Measurements from ENCODE around the gene FAM161B. TPM values are rescaled to one million over a fixed set of nuclear protein-coding genes. Genes with fewer than 3 reads are reported as not detected.
A peak's percentile ranks its signal among the peaks of the same experiment; 100 is the strongest.

The FAM161B gene
- total and polyA plus RNA-seq, 2 of the 13 experiments (the other 11 are each of a cell fraction or from before 2014, with no cell fraction given), result 1.6 to 2.0 TPM

DNA sequence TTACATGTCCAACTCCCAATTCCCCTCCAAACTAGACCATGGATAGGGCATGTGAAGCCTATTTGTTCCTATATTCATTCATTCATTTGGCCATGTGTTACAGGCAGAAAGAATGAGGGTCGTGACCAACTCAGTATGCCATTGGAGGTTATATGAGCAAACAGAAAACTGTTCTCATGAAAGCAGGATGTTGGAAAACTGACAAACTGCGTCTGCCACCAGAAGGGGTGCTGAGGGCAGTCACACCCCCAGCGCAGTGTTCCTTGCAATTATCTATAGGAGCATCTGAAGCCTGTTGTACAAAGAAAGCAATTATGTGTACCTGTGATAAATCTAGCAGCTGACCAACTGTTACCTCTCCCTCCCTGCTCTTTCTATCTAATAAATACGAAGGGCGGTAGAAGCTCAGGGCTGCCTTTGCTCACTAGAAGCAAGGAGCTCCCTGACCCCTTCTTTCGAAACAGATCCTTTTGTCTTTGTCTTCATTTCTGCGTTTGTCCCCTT is 48.1 kb upstream of the FAM161B start (continued):
- TF ChIP-seq, protein P1, sequence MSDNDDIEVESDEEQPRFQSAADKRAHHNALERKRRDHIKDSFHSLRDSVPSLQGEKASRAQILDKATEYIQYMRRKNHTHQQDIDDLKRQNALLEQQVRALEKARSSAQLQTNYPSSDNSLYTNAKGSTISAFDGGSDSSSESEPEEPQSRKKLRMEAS (IDR thresholded peaks at IDR 0.05), result peak; percentile 53; the same call in 1 of the 2 replicates

DNA sequence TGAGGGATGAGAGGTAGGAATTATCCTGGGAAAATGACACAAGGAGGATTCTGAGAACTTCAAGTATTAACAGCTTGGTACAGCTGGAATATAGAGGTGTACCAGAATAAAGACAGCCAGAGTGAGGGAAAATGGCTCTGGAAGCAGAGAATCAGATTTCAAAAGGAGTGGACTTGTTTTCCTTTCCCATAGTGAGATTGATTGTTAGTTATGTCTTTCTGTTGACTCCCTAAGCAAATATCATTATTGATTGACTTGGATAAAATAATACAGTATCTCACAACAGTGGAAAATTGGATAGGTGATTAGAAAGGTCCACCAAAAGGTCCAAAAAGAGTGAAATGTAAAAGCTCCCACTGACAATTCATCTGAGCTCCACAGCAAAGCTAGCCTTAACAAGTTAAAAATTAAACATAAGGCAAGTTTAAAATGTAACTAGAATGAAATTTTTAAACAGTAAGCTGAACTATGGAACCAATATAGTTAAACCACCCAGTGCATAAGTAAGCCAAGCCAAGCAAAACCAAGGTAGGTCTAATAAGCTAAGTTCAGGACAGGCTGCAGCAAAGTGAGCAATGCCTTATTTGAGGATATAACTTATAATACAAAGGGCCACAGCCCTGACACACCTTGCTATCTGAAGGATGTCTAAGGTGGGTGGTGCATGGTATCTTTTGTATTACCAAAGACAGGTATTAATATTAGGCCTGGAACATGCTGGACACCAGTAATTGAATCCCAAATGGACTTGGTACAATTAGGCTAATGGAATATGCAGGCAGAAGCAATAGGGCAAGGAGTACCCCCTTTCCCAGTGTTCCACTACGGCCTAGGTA is 47.4 kb upstream of the FAM161B start:
- ATAC-seq, result peak; percentile 87
- CTCF ChIA-PET (ENCODE audit: low intra/inter-chr PET ratio, low total read pairs), result no interaction called here
- TF ChIP-seq CHD4 (IDR thresholded peaks at IDR 0.05; ENCODE audit: borderline replicate concordance, low read length) (peak; percentile 9; the same call in 1 of the 2 replicates), RARG (CRISPR knock-in tag; IDR thresholded peaks at IDR 0.05; ENCODE audit: low read depth) (no peak), PITX1 (CRISPR knock-in tag; IDR thresholded peaks at IDR 0.05) (peak; percentile 2; the same call in 1 of the 2 replicates), HNF4A (CRISPR knock-in tag; IDR thresholded peaks at IDR 0.05) (peak; percentile 57; the same call in 1 of the 2 replicates), NFYC (CRISPR knock-in tag; IDR thresholded peaks at IDR 0.05) (no peak), HMG20B (CRISPR knock-in tag; conservative IDR thresholded peaks at IDR 0.05) (0 out of 2 replicates have a peak, but pooled peaks have one; percentile 4), CCDC6 (CRISPR knock-in tag; IDR thresholded peaks at IDR 0.05) (no peak), FOXP1 (IDR thresholded peaks at IDR 0.05) (no peak), FOXP1 (CRISPR knock-in tag; IDR thresholded peaks at IDR 0.05) (peak; percentile 54; the same call in 1 of the 2 replicates)
- TF ChIP-seq, protein P2, sequence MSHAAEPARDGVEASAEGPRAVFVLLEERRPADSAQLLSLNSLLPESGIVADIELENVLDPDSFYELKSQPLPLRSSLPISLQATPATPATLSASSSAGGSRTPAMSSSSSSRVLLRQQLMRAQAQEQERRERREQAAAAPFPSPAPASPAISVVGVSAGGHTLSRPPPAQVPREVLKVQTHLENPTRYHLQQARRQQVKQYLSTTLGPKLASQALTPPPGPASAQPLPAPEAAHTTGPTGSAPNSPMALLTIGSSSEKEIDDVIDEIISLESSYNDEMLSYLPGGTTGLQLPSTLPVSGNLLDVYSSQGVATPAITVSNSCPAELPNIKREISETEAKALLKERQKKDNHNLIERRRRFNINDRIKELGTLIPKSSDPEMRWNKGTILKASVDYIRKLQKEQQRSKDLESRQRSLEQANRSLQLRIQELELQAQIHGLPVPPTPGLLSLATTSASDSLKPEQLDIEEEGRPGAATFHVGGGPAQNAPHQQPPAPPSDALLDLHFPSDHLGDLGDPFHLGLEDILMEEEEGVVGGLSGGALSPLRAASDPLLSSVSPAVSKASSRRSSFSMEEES (CRISPR knock-in tag; IDR thresholded peaks at IDR 0.05), result peak; percentile 16; the same call in 1 of the 2 replicates
- TF ChIP-seq, protein P3, sequence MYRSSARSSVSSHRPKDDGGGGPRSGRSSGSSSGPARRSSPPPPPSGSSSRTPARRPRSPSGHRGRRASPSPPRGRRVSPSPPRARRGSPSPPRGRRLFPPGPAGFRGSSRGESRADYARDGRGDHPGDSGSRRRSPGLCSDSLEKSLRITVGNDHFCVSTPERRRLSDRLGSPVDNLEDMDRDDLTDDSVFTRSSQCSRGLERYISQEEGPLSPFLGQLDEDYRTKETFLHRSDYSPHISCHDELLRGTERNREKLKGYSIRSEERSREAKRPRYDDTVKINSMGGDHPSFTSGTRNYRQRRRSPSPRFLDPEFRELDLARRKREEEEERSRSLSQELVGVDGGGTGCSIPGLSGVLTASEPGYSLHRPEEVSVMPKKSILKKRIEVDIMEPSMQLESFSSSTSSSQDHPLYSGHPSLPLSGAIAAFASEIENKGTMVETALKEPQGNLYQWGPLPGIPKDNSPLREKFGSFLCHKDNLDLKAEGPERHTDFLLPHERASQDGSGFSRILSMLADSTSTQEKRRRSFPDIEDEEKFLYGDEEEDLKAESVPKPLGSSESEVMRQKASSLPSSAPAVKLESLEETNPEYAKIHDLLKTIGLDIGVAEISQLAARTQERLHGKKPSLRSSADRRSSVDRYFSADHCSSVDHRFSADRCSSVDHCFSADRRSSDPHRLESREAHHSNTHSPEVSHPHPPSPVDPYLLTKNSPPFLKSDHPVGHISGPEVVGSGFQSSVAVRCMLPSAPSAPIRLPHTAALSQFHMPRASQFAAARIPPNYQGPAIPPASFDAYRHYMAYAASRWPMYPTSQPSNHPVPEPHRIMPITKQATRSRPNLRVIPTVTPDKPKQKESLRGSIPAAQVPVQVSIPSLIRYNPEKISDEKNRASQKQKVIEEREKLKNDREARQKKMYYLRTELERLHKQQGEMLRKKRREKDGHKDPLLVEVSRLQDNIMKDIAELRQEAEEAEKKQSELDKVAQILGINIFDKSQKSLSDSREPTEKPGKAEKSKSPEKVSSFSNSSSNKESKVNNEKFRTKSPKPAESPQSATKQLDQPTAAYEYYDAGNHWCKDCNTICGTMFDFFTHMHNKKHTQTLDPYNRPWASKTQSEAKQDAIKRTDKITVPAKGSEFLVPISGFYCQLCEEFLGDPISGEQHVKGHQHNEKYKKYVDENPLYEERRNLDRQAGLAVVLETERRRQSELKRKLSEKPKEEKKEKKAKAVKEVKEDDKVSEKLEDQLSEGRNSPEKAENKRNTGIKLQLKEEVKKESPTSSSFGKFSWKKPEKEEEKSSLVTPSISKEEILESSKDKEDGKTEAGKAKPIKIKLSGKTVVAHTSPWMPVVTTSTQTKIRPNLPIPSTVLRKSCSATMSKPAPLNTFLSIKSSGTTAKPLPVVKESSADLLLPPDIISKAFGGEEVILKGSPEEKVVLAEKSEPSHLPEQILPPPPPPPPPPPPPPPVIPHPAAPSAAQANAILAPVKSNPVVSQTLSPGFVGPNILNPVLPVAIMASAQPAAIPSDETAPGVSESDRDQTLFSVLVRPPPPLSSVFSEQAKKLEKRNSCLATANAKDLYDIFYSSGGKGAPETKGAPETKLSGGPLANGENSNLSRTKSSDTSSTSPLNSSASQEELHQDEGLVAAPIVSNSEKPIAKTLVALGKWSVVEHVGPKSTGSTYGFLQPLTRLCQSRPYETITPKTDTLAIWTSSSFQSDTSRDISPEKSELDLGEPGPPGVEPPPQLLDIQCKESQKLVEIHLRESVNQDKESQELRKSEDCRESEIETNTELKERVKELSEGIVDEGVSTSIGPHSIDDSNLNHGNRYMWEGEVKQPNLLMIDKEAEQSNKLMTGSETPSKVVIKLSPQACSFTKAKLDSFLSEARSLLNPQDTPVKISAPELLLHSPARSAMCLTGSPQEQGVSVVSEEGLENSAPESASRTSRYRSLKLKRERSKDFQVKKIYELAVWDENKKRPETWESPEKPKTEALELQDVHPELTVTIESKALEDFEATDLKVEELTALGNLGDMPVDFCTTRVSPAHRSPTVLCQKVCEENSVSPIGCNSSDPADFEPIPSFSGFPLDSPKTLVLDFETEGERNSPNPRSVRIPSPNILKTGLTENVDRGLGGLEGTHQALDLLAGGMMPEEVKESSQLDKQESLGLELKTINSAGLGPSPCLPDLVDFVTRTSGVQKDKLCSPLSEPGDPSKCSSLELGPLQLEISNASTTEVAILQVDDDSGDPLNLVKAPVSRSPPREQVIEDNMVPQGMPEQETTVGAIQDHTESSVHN (CRISPR knock-in tag; IDR thresholded peaks at IDR 0.05), result no peak

More for the DNA sequence above, 47.4 kb upstream of the FAM161B start:
- BruUV-seq (replicated peaks), result no TSS peak
- intact Hi-C loops (cut with micrococcal nuclease; ENCODE audit: unreplicated experiment), result loop anchor here (1.0 to 5.0 kb wide), 3 partner anchors 21 to 47 kb away; partner anchors contain the start of genes COQ6 and FAM161B
- Histone ChIP-seq H3K36me3 (replicated peaks in 1 of 2; ENCODE audit: control insufficient read depth in 1 of 2, insufficient read depth in 2 of 2, low read length in 2 of 2) (peaks cover 2 to 5% of the 10 kb centered on the region in 2 experiments; a peak in 2 of 5 replicates), H3K27ac (ENCODE audit: extremely low read length, insufficient read depth, low read length) (peak overlapping the region; percentile 95), H3K4me2 (ENCODE audit: low read depth, low read length) (peak overlapping the region; percentile 82), H3K27me3 (ENCODE audit: control insufficient read depth in 1 of 2, insufficient read depth in 2 of 2, low read length in 2 of 2) (no peaks in the 10 kb centered on the region), H2AFZ (ENCODE audit: low read length) (no peak overlapping the region), H4K20me1 (ENCODE audit: insufficient read depth, low read length) (no peaks in the 10 kb centered on the region), H3K4me1 (ENCODE audit: insufficient read depth, low read length) (peaks cover 87% of the 10 kb centered on the region), H3K79me2 (ENCODE audit: insufficient read depth, low read length) (peaks cover 4% of the 10 kb centered on the region), H3K4me3 (replicated peaks in 1 of 3; ENCODE audit: insufficient read depth in 1 of 3, low read depth in 2 of 3, low read length in 3 of 3) (peak overlapping the region; percentile 30 to 53 (median 46); a peak in 5 of 6 replicates), H3K9me3 (ENCODE audit: low read length) (no peaks in the 10 kb centered on the region), H3K9ac (ENCODE audit: insufficient read depth, low read depth, low read length) (peak overlapping the region; percentile 65)
- 0% methylated on average over 1 of the region's 1 CpG for WGBS (ENCODE audit: low lambda C conversion rate)
- in situ Hi-C loops (cut with HindIII; ENCODE audit: extremely low pct_ligation_motif_present, low pct_unique_long_range_greater_than_20kb), result no loop called here
- DNase-seq (ENCODE audit: low spot score) (peak; percentile 71), FAIRE-seq (peak; percentile 75)
- POLR2A ChIA-PET, result interaction anchor here (0.7 to 5.4 kb wide), 14 partner anchors 9 to 238 kb away, joined by 3 to 70 read pairs (median 8); partner anchors contain the start of genes ALDH6A1, BBOF1, COQ6 and ENTPD5

All from HepG2 (cell line).